Activated CD4-positive, alpha-beta memory T cell treated with anti-CD3 and anti-CD28 coated beads for 36 hours (primary cell): ENCODE results near the gene COPS8. TPM values are rescaled to one million over a fixed set of nuclear protein-coding genes. Genes with fewer than 3 reads are reported as not detected.
A peak's percentile ranks its signal among the peaks of the same experiment; 100 is the strongest.

Source experiments
- CTCF ChIA-PET: fragments of 350-600 bp; sonication (Branson Sonifier 250); formaldehyde crosslinking; loops from one replicate; lab custom pipeline; 2021; ENCODE audit warnings: antibody characterized with exemption, inconsistent platforms; lab: Charles Lee
- POLR2A ChIA-PET: fragments of 350-600 bp; sonication (Branson Sonifier 250); formaldehyde crosslinking; loops from one replicate; lab custom pipeline; 2021; ENCODE audit warnings: antibody characterized with exemption; lab: Charles Lee
- DNase-seq: peaks from one replicate; pipeline ENCODE4 v3.0.0-alpha.2; 2020
- H3K27ac Mint-ChIP-seq: one replicate; pipeline ENCODE4 v1.8.0; 2021; ENCODE audit warnings: mixed read lengths
- H3K27me3 Mint-ChIP-seq: one replicate; pipeline ENCODE4 v1.8.0; 2021; ENCODE audit warnings: mixed read lengths
- H3K36me3 Mint-ChIP-seq: one replicate; pipeline ENCODE4 v1.8.0; 2021; ENCODE audit warnings: mixed read lengths
- H3K4me1 Mint-ChIP-seq: one replicate; pipeline ENCODE4 v1.8.0; 2021; ENCODE audit warnings: low read depth, mixed read lengths
- H3K4me3 Mint-ChIP-seq: one replicate; pipeline ENCODE4 v1.8.0; 2021; ENCODE audit warnings: mild to moderate bottlenecking, mixed read lengths
- H3K9me3 Mint-ChIP-seq: one replicate; pipeline ENCODE4 v1.8.0; 2021; ENCODE audit warnings: mixed read lengths
- intact Hi-C: fragments of 100-400 bp; cut with micrococcal nuclease; formaldehyde crosslinking; loops from one replicate; pipeline ENCODE4 v1.15.1; 2023
- total RNA-seq, 2 experiments: library from RNA; stranded (reverse); gene quantifications; one replicate each; pipeline ENCODE4 v1.2.3, GENCODE V29; 2021

The COPS8 gene
- total RNA-seq, 2 experiments from 2014 or later, result 61.1 to 66.8 TPM

- H3K4me3 Mint-ChIP-seq, result no peak overlapping the region
- POLR2A ChIA-PET, result no interaction called here
- CTCF ChIA-PET, result no interaction called here
- intact Hi-C loops, result no loop called here
- no peaks in the 10 kb centered on the region for H3K36me3 Mint-ChIP-seq
- H3K9me3 Mint-ChIP-seq, result no peaks in the 10 kb centered on the region
- no peak for DNase-seq
- no peak overlapping the region for H3K27ac Mint-ChIP-seq
- H3K27me3 Mint-ChIP-seq, result peaks cover 2% of the 10 kb centered on the region
- peaks cover 21% of the 10 kb centered on the region for H3K4me1 Mint-ChIP-seq
Measured at GRCh38 chr2:237056287-237056875, 29.3 kb upstream of the COPS8 start.

GRCh38 chr2:237057107-237057506 lies 28.6 kb upstream of the COPS8 start:
- Mint-ChIP-seq H3K27ac (no peak overlapping the region), H3K4me1 (peaks cover 21% of the 10 kb centered on the region), H3K9me3 (no peaks in the 10 kb centered on the region), H3K4me3 (no peak overlapping the region), H3K27me3 (peaks cover 2% of the 10 kb centered on the region), H3K36me3 (no peaks in the 10 kb centered on the region)
- DNase-seq, result no peak
- ChIA-PET POLR2A (no interaction called here), CTCF (no interaction called here)
- intact Hi-C loops, result no loop called here

- no peak overlapping the region for H3K4me3 Mint-ChIP-seq
- H3K27me3 Mint-ChIP-seq, result no peaks in the 10 kb centered on the region
- H3K36me3 Mint-ChIP-seq, result no peaks in the 10 kb centered on the region
- CTCF ChIA-PET, result interaction anchor here (1.9 kb wide), 1 partner anchor 31 kb away, joined by 7 read pairs; no protein-coding TSS in a partner anchor
- intact Hi-C loops, result no loop called here
- no peak overlapping the region for H3K27ac Mint-ChIP-seq
- H3K9me3 Mint-ChIP-seq, result no peaks in the 10 kb centered on the region
- no peak for DNase-seq
- POLR2A ChIA-PET, result no interaction called here
- H3K4me1 Mint-ChIP-seq, result peaks cover 21% of the 10 kb centered on the region
Measured at GRCh38 chr2:237057893-237058300, 27.8 kb upstream of the COPS8 start.

GRCh38 chr2:237058423-237058822 lies 27.3 kb upstream of the COPS8 start:
- Mint-ChIP-seq H3K9me3 (no peaks in the 10 kb centered on the region), H3K27ac (no peak overlapping the region), H3K36me3 (no peaks in the 10 kb centered on the region), H3K4me1 (peaks cover 21% of the 10 kb centered on the region), H3K27me3 (no peaks in the 10 kb centered on the region), H3K4me3 (no peak overlapping the region)
- no peak for DNase-seq
- CTCF ChIA-PET, result interaction anchor here (1.8 to 1.9 kb wide), 2 partner anchors 31 to 546 kb away, joined by 6 to 7 read pairs; no protein-coding TSS in a partner anchor
- POLR2A ChIA-PET, result no interaction called here
- intact Hi-C loops, result no loop called here

GRCh38 chr2:237059155-237059875 lies 26.4 kb upstream of the COPS8 start:
- intact Hi-C loops, result loop anchor here (1.0 kb wide), 1 partner anchor 546 kb away; no protein-coding TSS in a partner anchor
- Mint-ChIP-seq H3K27ac (peak overlapping the region; percentile 40), H3K36me3 (no peaks in the 10 kb centered on the region), H3K4me3 (no peak overlapping the region), H3K27me3 (no peaks in the 10 kb centered on the region), H3K9me3 (no peaks in the 10 kb centered on the region), H3K4me1 (peaks cover 21% of the 10 kb centered on the region)
- ChIA-PET POLR2A (interaction anchor here (0.5 kb wide), 1 partner anchor 703 kb away, joined by 3 read pairs; no protein-coding TSS in a partner anchor), CTCF (interaction anchor here (0.9 to 2.1 kb wide), 5 partner anchors 32 to 715 kb away, joined by 3 to 7 read pairs (median 6); no protein-coding TSS in a partner anchor)
- peak; percentile 31 for DNase-seq

GRCh38 chr2:237060534-237061312 lies 25.0 kb upstream of the COPS8 start:
- DNase-seq, result no peak
- Mint-ChIP-seq H3K36me3 (no peaks in the 10 kb centered on the region), H3K9me3 (no peaks in the 10 kb centered on the region), H3K4me1 (peaks cover 21% of the 10 kb centered on the region), H3K27ac (no peak overlapping the region), H3K27me3 (no peaks in the 10 kb centered on the region), H3K4me3 (no peak overlapping the region)
- intact Hi-C loops, result no loop called here
- CTCF ChIA-PET, result interaction anchor here (1.4 to 2.1 kb wide), 3 partner anchors 548 to 708 kb away, joined by 6 to 8 read pairs (median 7); no protein-coding TSS in a partner anchor
- POLR2A ChIA-PET, result no interaction called here

- ChIA-PET POLR2A (no interaction called here), CTCF (interaction anchor here (1.3 to 1.4 kb wide), 2 partner anchors 549 to 707 kb away, joined by 4 to 8 read pairs; no protein-coding TSS in a partner anchor)
- Mint-ChIP-seq H3K4me3 (no peak overlapping the region), H3K9me3 (no peaks in the 10 kb centered on the region), H3K27me3 (no peaks in the 10 kb centered on the region), H3K27ac (no peak overlapping the region), H3K36me3 (no peaks in the 10 kb centered on the region), H3K4me1 (peaks cover 21% of the 10 kb centered on the region)
- intact Hi-C loops, result no loop called here
- DNase-seq, result no peak
Measured at GRCh38 chr2:237061356-237061755, 24.3 kb upstream of the COPS8 start.

- CTCF ChIA-PET, result interaction anchor here (1.3 kb wide), 1 partner anchor 709 kb away, joined by 4 read pairs; no protein-coding TSS in a partner anchor
- Mint-ChIP-seq H3K27ac (no peak overlapping the region), H3K4me3 (no peak overlapping the region), H3K9me3 (no peaks in the 10 kb centered on the region), H3K4me1 (peaks cover 21% of the 10 kb centered on the region), H3K27me3 (no peaks in the 10 kb centered on the region), H3K36me3 (no peaks in the 10 kb centered on the region)
- DNase-seq, result no peak
- POLR2A ChIA-PET, result no interaction called here
- intact Hi-C loops, result no loop called here
Measured at GRCh38 chr2:237062585-237062984, 23.1 kb upstream of the COPS8 start.

- ChIA-PET CTCF (interaction anchor here (1.1 kb wide), 1 partner anchor 9 kb away, joined by 3 read pairs; no protein-coding TSS in a partner anchor), POLR2A (no interaction called here)
- DNase-seq, result no peak
- Mint-ChIP-seq H3K4me3 (no peak overlapping the region), H3K27ac (no peak overlapping the region), H3K27me3 (no peaks in the 10 kb centered on the region), H3K4me1 (peaks cover 7% of the 10 kb centered on the region), H3K36me3 (no peaks in the 10 kb centered on the region), H3K9me3 (no peaks in the 10 kb centered on the region)
- intact Hi-C loops, result no loop called here
Measured at GRCh38 chr2:237064203-237065070, 21.3 kb upstream of the COPS8 start.

- intact Hi-C loops, result no loop called here
- Mint-ChIP-seq H3K27ac (no peak overlapping the region), H3K4me3 (no peak overlapping the region), H3K9me3 (no peaks in the 10 kb centered on the region), H3K27me3 (no peaks in the 10 kb centered on the region), H3K36me3 (no peaks in the 10 kb centered on the region), H3K4me1 (peaks cover 2% of the 10 kb centered on the region)
- POLR2A ChIA-PET, result no interaction called here
- CTCF ChIA-PET, result no interaction called here
- DNase-seq, result no peak
Measured at GRCh38 chr2:237065071-237065377, 20.7 kb upstream of the COPS8 start.

- ChIA-PET CTCF (no interaction called here), POLR2A (no interaction called here)
- Mint-ChIP-seq H3K4me1 (no peaks in the 10 kb centered on the region), H3K9me3 (no peaks in the 10 kb centered on the region), H3K27me3 (no peaks in the 10 kb centered on the region), H3K4me3 (no peak overlapping the region), H3K36me3 (no peaks in the 10 kb centered on the region), H3K27ac (no peak overlapping the region)
- no peak for DNase-seq
- intact Hi-C loops, result no loop called here
Measured at GRCh38 chr2:237066396-237066795, 19.3 kb upstream of the COPS8 start.
